IMR-90 (cell line): Measurements from ENCODE around the gene RPL10A. TPM values are rescaled to one million over a fixed set of nuclear protein-coding genes. Genes with fewer than 3 reads are reported as not detected.
A peak's percentile ranks its signal among the peaks of the same experiment; 100 is the strongest.

Experiments
- ATAC-seq: fragments of 200-7000 bp; cut with Tn5 transposase; 2 replicates; pipeline ENCODE4 v1.9.1; 2020; ENCODE audit warnings: low read depth, mild to moderate bottlenecking, moderate library complexity
- BruUV-seq: library from RNA; stranded (reverse); fragments of 400-500 nt; replicated peaks from 2 replicates; lab custom pipeline; 2021; lab: Mats Ljungman, UMichigan
- CTCF ChIA-PET: fragments of 300-600 bp; formaldehyde crosslinking; extraction: SDS; loops from one replicate; lab custom pipeline; 2021; ENCODE audit warnings: antibody characterized with exemption; lab: Yijun Ruan, JAX
- POLR2A ChIA-PET: fragments of 300-600 bp; sonication (Branson Sonifier 250); formaldehyde crosslinking; loops from one replicate; lab custom pipeline; 2022; ENCODE audit warnings: antibody characterized with exemption; ENCODE audit not compliant: unreplicated experiment; lab: Charles Lee
- DNase-seq: peaks from one replicate; pipeline ENCODE4 v3.0.0; 2013
- H2AFZ ChIP-seq: replicated peaks from 2 replicates; pipeline ENCODE3; 2013; ENCODE audit warnings: low read length, mild to moderate bottlenecking; ENCODE audit not compliant: poor library complexity
- H2AK5ac ChIP-seq: 2 replicates; pipeline ENCODE4 v1.6.1; 2013; ENCODE audit warnings: low read depth, low read length, inconsistent platforms
- H2AK9ac ChIP-seq: replicated peaks from 2 replicates; pipeline ENCODE3; 2013; ENCODE audit warnings: mild to moderate bottlenecking, low read depth, low read length, moderate library complexity; ENCODE audit not compliant: poor library complexity
- H2BK120ac ChIP-seq: 2 replicates; pipeline ENCODE4 v1.6.1; 2013; ENCODE audit warnings: low read depth, low read length, inconsistent platforms
- H2BK15ac ChIP-seq: 3 replicates; pipeline ENCODE4 v1.6.1; 2013; ENCODE audit warnings: low read depth, low read length, inconsistent platforms
- H2BK20ac ChIP-seq: 2 replicates; pipeline ENCODE4 v1.6.1; 2013; ENCODE audit warnings: low read depth, mild to moderate bottlenecking, inconsistent platforms, low read length, moderate library complexity
- H2BK5ac ChIP-seq: 2 replicates; pipeline ENCODE4 v1.6.1; 2013; ENCODE audit warnings: mild to moderate bottlenecking, low read depth, low read length, inconsistent platforms; ENCODE audit not compliant: poor library complexity, severe bottlenecking
- H3K14ac ChIP-seq: replicated peaks from 2 replicates; pipeline ENCODE4 v1.6.1; 2013; ENCODE audit warnings: low read depth, low read length, inconsistent platforms
- H3K18ac ChIP-seq: 2 replicates; pipeline ENCODE4 v1.6.1; 2013; ENCODE audit warnings: low read depth, low read length, control low read depth
- H3K23ac ChIP-seq: 2 replicates; pipeline ENCODE4 v1.6.1; 2013; ENCODE audit warnings: low read depth, low read length, inconsistent platforms
- H3K27ac ChIP-seq: 2 replicates; pipeline ENCODE4 v1.5.1; 2013; ENCODE audit warnings: mild to moderate bottlenecking, control low read depth, low read length; ENCODE audit not compliant: insufficient read depth
- H3K27me3 ChIP-seq: 2 replicates; pipeline ENCODE4 v1.6.1; 2013; ENCODE audit warnings: low read length; ENCODE audit not compliant: control insufficient read depth, insufficient read depth
- H3K36me3 ChIP-seq: 2 replicates; pipeline ENCODE4 v1.6.1; 2013; ENCODE audit warnings: low read length, mixed read lengths; ENCODE audit not compliant: control insufficient read depth, insufficient read depth
- H3K4ac ChIP-seq: 2 replicates; pipeline ENCODE4 v1.6.1; 2013; ENCODE audit warnings: low read depth, low read length, inconsistent platforms
- H3K4me1 ChIP-seq: 2 replicates; pipeline ENCODE4 v1.6.1; 2013; ENCODE audit warnings: low read length, mixed read lengths; ENCODE audit not compliant: control insufficient read depth, insufficient read depth
- H3K4me2 ChIP-seq: 2 replicates; pipeline ENCODE4 v1.6.1; 2013; ENCODE audit warnings: low read depth, mild to moderate bottlenecking, control low read depth, low read length, moderate library complexity
- H3K4me3 ChIP-seq: 2 replicates; pipeline ENCODE4 v1.5.1; 2013; ENCODE audit warnings: low read depth, mild to moderate bottlenecking, control low read depth, low read length, moderate library complexity; ENCODE audit not compliant: insufficient read depth
- H3K56ac ChIP-seq: 2 replicates; pipeline ENCODE4 v1.6.1; 2013; ENCODE audit warnings: low read length, inconsistent platforms; ENCODE audit not compliant: insufficient read depth; ENCODE audit errors: extremely low read depth
- H3K79me1 ChIP-seq, 2 experiments: 2 replicates each; pipeline ENCODE4 v1.6.1; 2013; ENCODE audit warnings: low read length in 2 of 2, inconsistent platforms in 1 of 2, low read depth in 1 of 2
- H3K9ac ChIP-seq: 2 replicates; pipeline ENCODE4 v1.6.1; 2013; ENCODE audit warnings: low read depth, low read length, control low read depth
- H3K9me1 ChIP-seq: 2 replicates; pipeline ENCODE4 v1.6.1; 2013; ENCODE audit warnings: low read length, inconsistent platforms; ENCODE audit not compliant: insufficient read depth
- H3K9me3 ChIP-seq: 2 replicates; pipeline ENCODE4 v1.6.1; 2013; ENCODE audit warnings: low read length; ENCODE audit not compliant: control insufficient read depth, insufficient read depth
- H4K20me1 ChIP-seq: 2 replicates; pipeline ENCODE4 v1.6.1; 2013; ENCODE audit warnings: low read length, inconsistent platforms; ENCODE audit not compliant: insufficient read depth
- H4K5ac ChIP-seq: 2 replicates; pipeline ENCODE4 v1.6.1; 2013; ENCODE audit warnings: mild to moderate bottlenecking, low read depth, low read length, control low read depth
- H4K8ac ChIP-seq, 2 experiments: 2 replicates each; pipeline ENCODE4 v1.6.1; 2013; ENCODE audit warnings: low read depth in 2 of 2, low read length in 2 of 2, control low read depth in 1 of 2, inconsistent platforms in 1 of 2
- H4K91ac ChIP-seq: 2 replicates; pipeline ENCODE4 v1.6.1; 2013; ENCODE audit warnings: low read depth, low read length, inconsistent platforms; ENCODE audit not compliant: insufficient read depth
- BHLHE40 ChIP-seq: fragments of 150-350 bp; IDR thresholded peaks from 2 replicates; pipeline ENCODE4 v1.6.1; 2016; ENCODE audit warnings: mild to moderate bottlenecking, low read depth, low read length
- CEBPB ChIP-seq: IDR thresholded peaks from 2 replicates; pipeline ENCODE4 v1.6.1; 2012; ENCODE audit warnings: low read depth, low read length, improper control_type of control experiment
- FOS ChIP-seq: fragments of 150-350 bp; IDR thresholded peaks from 2 replicates; pipeline ENCODE4 v1.6.1; 2016; ENCODE audit warnings: low read depth, low read length
- POLR2A ChIP-seq: IDR thresholded peaks from 2 replicates; pipeline ENCODE4 v1.6.1; 2012; ENCODE audit warnings: mild to moderate bottlenecking, low read depth, low read length
- RFX5 ChIP-seq: IDR thresholded peaks from 2 replicates; pipeline ENCODE4 v1.8.0; 2012; ENCODE audit warnings: low read depth, mild to moderate bottlenecking, low read length, moderate library complexity
- WGBS, 2 experiments: methylation state at CpG; one replicate each; pipeline versions ENCODE4 v1.1.5 to v1.1.7; 2013; ENCODE audit warnings: missing lambda C conversion rate in 2 of 2; ENCODE audit not compliant: insufficient read length in 1 of 2; ENCODE audit errors: extremely low coverage in 2 of 2; 5-methylcytosine and 5-hydroxymethylcytosine counted together
- dilution Hi-C: fragments of 300-500 bp; cut with HindIII; formaldehyde crosslinking; loops from one replicate; pipeline ENCODE4 v1.14.3; 2018; ENCODE audit warnings: low sequenced_read_pairs; ENCODE audit not compliant: unreplicated experiment
- in situ Hi-C: fragments of 300-500 bp; cut with MboI; formaldehyde crosslinking; loops from 3 replicates; pipeline ENCODE4 v1.14.3; 2019; ENCODE audit warnings: low sequenced_read_pairs, inconsistent platforms, mixed read lengths
- intact Hi-C: fragments of 100-400 bp; cut with micrococcal nuclease; formaldehyde crosslinking; loops from 2 replicates; pipeline ENCODE4 v1.10.0; 2022
- polyA plus RNA-seq, 3 experiments: library from polyadenylated mRNA; depleted of rRNA; stranded (reverse); fragments of >200 nt; gene quantifications; 2 replicates each; pipeline ENCODE4 v1.2.3, GENCODE V29; 2012; ENCODE audit warnings: low replicate concordance in 1 of 3
- total RNA-seq: library from RNA; depleted of rRNA; stranded (reverse); fragments of >200 nt; gene quantifications from 2 replicates; pipeline ENCODE4 v1.2.3, GENCODE V29; 2012

Gene RPL10A
- total and polyA plus RNA-seq, 2 of the 4 experiments (the other 2 are of a cell fraction), result 2,310 to 3,153 TPM

DNA sequence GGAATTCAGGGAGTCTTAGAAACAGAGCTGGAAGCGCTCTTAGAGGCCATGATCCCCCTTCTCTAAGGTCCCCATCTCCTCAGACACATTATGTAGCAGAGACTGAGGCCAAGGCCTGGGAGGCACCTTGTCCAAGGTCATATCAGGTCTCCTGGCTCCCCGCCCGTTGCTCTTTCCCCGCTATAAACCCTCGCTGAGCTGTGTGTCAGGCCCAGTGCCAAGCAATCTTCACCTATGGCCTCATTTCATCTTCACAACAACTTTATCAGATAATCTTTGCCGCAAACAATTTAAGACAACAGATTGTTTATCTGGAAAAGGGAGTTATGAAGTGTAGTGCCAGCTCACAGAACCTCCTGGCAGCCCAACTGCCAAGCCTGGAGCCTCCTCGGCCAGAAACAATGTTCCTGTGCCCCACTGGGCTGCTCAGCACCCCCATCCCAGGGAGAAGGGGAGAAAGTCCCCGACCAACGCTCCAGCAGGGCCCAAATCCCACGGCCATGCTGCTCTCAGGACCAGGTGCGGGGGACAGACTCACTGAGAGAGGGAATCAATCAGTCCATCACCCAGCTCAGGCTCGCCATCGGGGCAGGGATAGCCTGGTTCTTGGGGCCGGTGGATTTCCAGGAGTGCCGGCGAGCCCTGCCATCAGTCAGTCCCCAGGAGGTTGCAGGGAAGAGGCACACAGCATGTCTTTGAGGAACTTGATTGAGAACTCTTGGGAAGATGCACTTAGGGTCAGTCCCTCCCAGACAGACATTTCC lies 32.9 kb upstream of the RPL10A start:
- H2AFZ ChIP-seq, result peak overlapping the region; percentile 61
- H2BK20ac ChIP-seq, result peak overlapping the region; percentile 49
- no peak overlapping the region; the same call in 1 of the 2 replicates for H3K14ac ChIP-seq
- H3K36me3 ChIP-seq, result no peaks in the 10 kb centered on the region
- in situ Hi-C loops, result no loop called here
- no peak overlapping the region for H3K23ac ChIP-seq
- no peaks in the 10 kb centered on the region for H3K27me3 ChIP-seq
- H3K4me3 ChIP-seq, result no peak overlapping the region
- POLR2A ChIA-PET, result no interaction called here
- no peaks in the 10 kb centered on the region for H3K79me1 ChIP-seq
- no peak overlapping the region for H3K4me2 ChIP-seq
- peak overlapping the region; percentile 32 for H4K91ac ChIP-seq
- H3K56ac ChIP-seq, result no peak overlapping the region
- no peaks in the 10 kb centered on the region for H3K9me3 ChIP-seq
- ATAC-seq, result no peak
- H3K4ac ChIP-seq, result peak overlapping the region; percentile 68
- no peak overlapping the region for H2BK5ac ChIP-seq
- no peak overlapping the region for H3K9ac ChIP-seq
- intact Hi-C loops, result no loop called here
- no TSS peak for BruUV-seq
- H2AK9ac ChIP-seq, result peak overlapping the region; percentile 44
- dilution Hi-C loops, result no loop called here
- H3K4me1 ChIP-seq, result peaks cover 3% of the 10 kb centered on the region; the same call in 1 of the 2 replicates
- H3K9me1 ChIP-seq, result peaks cover 3% of the 10 kb centered on the region
- no peak overlapping the region for H3K18ac ChIP-seq
- no peak for DNase-seq
- peak overlapping the region; percentile 43 for H2AK5ac ChIP-seq
- peak overlapping the region; percentile 71; the same call in 1 of the 3 replicates for H2BK15ac ChIP-seq
- CTCF ChIA-PET, result no interaction called here
- H4K8ac ChIP-seq, result peak overlapping the region in 1 of 2 experiments; percentile 40; a peak in 2 of 4 replicates
- no peak overlapping the region for H3K27ac ChIP-seq
- no CpG with 5 or more reads among the region's 16 CpGs for WGBS, 2 experiments
- TF ChIP-seq POLR2A (no peak), FOS (no peak), BHLHE40 (no peak), RFX5 (no peak), CEBPB (no peak)
- peak overlapping the region; percentile 56 for H2BK120ac ChIP-seq
- 0 out of 2 replicates have a peak overlapping the region, but pooled peaks have one; percentile 16 for H4K5ac ChIP-seq
- H4K20me1 ChIP-seq, result no peaks in the 10 kb centered on the region
